NCI-H146 treated with DMSO at 0.1 percent for 48 hours (cell line): ENCODE measurements around the gene RELL2.
A peak's percentile ranks its signal among the peaks of the same experiment; 100 is the strongest.
"Not testable (repeated sequence)": the region's sequence is repeated elsewhere in the genome, so short reads cannot be mapped to it uniquely, and the experiment has no call there.

Experiments
- DNase-seq: peaks from one replicate; lab custom pipeline; 2025; ENCODE audit not compliant: unreplicated experiment; lab: John Stamatoyannopoulos, UW

Gene RELL2

GRCh38 chr5:141636413-141637122, at the start of gene RELL2, which contains the start of gene HDAC3:
Gene RELL2, plus strand, starts transcription at chr5:141636997. Its CDS starts 1,229 bp downstream, at chr5:141638226.
Gene HDAC3, minus strand, starts transcription at chr5:141636849. Its CDS starts 59 bp downstream, at chr5:141636790.
- DNase-seq: peak; percentile 44

- no peak for DNase-seq
These were observed 46.7 kb upstream of the RELL2 start for GRCh38 chr5:141590127-141590526.

- DNase-seq: no peak
These were observed 39.9 kb upstream of the RELL2 start for GRCh38 chr5:141596867-141597266.

GRCh38 chr5:141597394-141597793, 39.4 kb upstream of the RELL2 start:
- no peak for DNase-seq

- no peak for DNase-seq
These were observed 39.0 kb upstream of the RELL2 start for GRCh38 chr5:141597814-141598213.

DNA sequence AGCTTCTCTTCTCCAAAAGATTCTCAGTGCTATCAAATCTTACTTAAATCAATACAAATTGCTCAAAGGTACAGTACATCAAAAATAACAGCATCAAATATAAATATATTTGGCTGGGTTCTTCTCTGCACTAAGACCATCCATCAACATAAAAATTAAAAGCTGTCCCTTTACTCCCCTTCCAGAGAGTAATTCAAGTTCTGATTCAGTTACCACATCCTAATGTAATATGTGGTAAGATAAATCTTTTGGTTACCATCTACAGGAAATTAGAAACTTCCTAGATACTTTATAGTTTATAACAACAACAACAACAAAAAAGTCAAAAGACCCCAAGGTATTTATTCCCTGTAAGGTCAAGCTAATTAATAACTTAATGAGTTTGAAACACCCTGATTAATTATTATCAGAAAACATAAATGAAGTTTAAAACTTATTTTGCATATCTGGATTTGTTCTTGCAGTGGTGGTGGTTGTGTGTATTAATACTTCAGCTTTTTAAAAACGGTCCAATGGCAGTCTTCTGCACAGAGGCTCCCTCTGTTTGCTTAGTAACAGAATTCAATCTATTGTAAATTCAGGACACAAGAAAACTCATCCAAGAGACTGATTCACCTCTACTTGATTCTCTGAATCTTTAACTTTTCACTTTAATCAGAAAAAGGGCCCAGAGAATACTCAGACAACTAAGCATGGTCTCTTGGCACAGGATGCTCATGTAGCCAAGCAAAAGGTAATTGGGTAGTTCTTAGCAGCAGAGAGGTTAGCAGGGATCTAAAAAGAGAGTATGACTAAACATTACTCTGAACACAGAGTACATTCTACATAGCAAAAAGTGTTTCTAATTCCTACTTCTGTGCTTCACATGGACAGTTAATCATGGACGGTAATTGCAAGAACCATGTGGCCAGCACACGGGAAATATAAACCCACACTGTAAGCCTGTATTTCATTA, 38.1 kb upstream of the RELL2 start:
- no peak for DNase-seq

DNA sequence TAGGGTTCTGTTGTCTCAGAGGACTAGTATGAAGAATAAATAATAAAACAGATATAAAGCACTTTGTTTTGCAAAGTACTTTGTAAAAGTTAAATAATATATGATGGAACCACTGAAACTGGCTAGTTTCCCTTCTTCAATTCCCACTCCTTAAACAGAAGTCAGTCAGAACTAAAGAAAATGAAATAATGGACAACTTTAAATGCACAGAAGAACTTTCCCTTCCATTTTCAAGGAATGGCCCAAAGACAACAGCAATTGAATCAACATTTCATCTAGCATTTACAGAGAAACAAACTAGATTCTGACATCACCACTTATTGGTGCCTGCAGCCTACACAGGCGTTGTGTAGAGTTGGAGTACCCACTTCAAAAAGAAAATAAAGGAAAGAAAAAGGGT, 34.2 kb upstream of the RELL2 start:
- no peak for DNase-seq

GRCh38 chr5:141603923-141604717, 32.7 kb upstream of the RELL2 start:
- no peak for DNase-seq

DNA sequence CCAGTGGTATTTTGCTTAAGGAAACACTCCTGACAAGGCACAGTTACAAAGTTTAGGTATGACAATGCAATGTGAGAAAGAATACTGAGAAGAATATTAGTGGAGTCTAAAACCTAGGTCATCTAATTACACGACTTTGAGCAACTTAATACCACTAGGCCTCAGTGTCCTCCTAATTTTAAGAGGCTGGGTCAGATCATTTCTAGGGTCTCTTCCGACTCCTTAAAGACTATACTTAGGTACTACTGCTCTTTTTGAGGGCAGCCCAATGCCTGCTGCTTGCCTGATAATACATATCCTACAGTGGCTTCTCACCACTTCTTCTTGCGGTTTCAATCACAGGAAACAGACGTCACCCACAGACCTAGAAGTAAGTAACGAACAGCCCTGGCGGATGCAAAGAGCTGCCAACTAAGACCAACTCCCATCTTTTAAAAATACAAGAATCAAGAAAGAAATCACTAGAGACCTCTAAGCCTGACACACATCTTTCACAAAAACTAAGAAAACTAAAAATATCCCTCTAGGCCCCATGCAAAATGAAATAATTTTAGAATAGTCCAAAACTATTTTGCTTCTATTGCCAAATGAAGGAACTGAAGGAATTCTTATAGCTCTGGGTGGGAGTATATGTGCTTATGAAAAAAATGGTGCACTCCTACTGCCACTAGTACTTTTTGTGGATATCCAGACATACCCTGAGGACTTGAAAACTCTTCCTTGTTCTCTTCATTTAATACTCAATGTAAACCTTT, 31.1 kb upstream of the RELL2 start:
- no peak for DNase-seq

DNA sequence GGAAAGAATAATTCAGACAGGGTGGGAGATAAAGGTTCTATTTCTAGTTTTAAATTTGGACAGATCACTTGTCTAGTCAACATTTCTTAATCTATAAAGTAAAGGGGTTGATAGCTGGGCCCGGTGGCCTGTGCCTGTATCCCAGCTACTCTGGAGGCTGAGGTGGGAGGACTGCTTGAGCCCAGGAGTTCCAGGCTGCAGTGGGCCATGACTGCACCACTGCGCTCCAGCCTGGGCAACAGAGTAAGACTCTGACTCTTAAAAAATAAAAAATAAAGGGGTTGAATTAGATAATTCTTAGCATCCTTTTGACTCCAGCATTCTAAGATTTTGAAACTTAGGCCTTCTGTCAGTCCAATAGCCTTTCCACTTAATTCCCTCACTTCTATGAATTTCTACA, 28.8 kb upstream of the RELL2 start:
- no peak for DNase-seq

GRCh38 chr5:141608557-141608956, 28.2 kb upstream of the RELL2 start:
- no peak for DNase-seq

DNA sequence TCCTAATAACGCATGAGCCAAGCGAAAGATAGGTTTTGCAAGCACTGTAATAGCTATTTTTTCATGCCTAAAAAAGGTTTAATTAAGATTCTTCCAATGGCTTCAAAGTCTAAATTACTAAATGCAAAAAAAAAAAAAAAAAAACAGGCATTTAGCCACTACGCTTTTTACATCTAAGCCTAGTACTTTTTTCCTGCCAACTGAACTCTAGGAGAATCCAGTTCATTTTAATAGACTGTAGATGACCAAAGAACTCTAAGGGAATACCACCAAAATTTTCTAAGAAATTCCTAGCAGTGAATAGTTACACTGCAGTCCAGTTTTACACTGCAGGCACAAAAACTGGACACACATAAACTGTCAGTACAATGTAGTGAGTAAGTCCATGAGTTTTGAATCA, 27.8 kb upstream of the RELL2 start:
- DNase-seq: no peak

DNA sequence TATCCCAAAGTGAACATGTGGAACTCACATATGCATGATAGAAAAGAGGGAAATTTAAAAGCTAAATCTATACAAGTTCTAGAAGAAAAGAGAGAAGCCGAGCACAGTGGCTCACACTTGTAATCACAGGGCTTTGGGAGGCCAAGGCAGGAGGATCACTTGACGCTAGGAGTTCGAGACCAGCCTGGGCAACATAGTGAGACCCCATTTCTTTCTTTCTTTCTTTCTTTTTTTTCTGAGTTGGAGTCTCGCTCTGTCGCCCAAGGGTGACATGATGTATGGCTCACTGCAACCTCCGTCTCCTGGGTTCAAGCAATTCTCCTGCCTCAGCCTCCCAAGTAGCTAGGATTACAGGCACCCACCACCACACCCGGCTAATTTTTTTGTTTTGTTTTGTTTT, 26.9 kb upstream of the RELL2 start:
- DNase-seq: not testable (repeated sequence)

DNA sequence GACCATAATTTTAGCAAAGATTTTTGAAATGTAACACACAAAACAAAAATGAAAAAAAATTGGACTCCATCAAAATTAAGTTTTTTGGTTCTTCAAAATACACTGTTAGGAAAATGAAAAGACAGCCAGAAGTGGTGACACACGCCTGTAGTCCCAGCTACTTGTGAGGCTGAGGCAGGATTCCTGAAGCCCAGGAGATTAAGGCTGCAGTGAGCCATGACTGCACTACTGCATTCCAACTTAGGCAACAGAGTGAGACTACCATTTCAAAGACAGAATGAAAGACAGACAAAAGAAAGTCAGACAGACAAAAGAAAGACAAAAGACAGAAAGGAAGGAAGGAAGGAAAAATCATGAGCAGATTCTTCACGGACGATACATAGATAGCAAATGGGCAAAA, 25.5 kb upstream of the RELL2 start:
- DNase-seq: no peak

DNA sequence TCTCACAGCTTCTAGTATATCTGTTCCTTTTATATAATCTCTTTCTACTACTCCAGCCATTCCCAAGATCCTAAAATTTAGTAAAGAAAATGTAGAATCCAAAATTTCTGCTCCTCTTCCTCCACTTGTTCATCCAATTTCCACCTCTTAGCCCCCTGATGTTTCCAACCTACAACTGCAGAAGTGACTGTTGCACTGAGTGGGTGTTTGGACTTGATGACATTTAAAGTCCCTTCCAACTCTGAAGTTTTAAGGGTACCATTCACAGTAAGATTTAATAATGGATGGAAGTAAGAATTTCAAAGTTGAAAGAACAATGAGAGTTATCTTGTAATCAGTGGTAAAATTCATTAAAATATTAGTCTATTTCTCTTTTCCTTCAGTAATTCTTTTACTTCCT, 23.5 kb upstream of the RELL2 start:
- no peak for DNase-seq

DNA sequence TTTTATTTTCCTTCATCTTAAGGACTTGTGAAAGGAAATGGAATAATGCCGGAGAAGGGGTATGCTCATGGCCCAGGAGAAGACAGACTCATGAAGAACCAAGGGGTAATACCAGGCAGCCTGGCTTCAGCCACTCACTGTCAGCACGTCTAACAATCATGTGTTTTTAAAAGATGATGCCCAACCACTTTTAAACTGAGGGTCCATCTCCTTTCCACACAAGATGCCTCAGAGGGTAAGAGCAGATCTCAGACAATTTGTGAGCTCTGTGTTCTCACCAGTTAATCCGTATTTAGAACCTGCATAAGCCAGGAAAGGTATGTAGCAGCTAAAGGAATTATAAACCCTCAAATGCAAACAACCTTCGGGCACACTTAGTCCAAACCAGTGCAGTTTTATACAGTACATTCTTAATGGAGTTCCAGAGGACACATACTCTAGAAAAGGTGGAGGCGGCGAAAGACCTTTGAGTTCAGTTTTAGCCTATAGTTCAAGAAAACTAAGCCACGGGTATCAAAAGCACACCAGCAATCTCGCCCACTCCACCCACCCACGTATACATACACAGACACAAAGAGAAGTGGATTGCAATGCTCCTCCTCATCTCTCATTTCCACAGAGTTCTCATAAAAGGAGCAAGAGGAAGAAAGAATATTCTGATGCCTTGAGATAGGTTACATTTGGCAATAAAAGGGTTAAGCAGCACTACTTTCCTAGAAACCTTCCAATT, 20.6 kb upstream of the RELL2 start:
- no peak for DNase-seq

- DNase-seq: no peak
These were observed 19.7 kb upstream of the RELL2 start for GRCh38 chr5:141617128-141617527.

- DNase-seq: no peak
These were observed 19.1 kb upstream of the RELL2 start for GRCh38 chr5:141617682-141618029.

GRCh38 chr5:141618030-141618803, 18.6 kb upstream of the RELL2 start:
- peak; percentile 32 for DNase-seq
